Neural progenitor cell (in vitro differentiated cells): ENCODE data around the gene XKR8. TPM values are rescaled to one million over a fixed set of nuclear protein-coding genes. Genes with fewer than 3 reads are reported as not detected.

Experiments
- DNase-seq: peaks from one replicate; pipeline ENCODE4 v3.0.0-alpha.2; 2016; ENCODE audit warnings: low spot score
- H2AFZ ChIP-seq: fragments of 200-600 bp; sonication (generic); replicated peaks from 2 replicates; pipeline ENCODE4 v1.6.1; 2016; ENCODE audit warnings: antibody characterized with exemption
- H3F3A ChIP-seq: fragments of 200-600 bp; sonication (generic); 2 replicates; pipeline ENCODE4 v1.6.1; 2016; ENCODE audit warnings: antibody characterized with exemption, low read depth
- H3K27ac ChIP-seq: fragments of 200-600 bp; sonication (generic); 2 replicates; pipeline ENCODE4 v1.5.1; 2016; ENCODE audit warnings: mild to moderate bottlenecking
- H3K27me3 ChIP-seq: fragments of 200-600 bp; sonication (generic); 2 replicates; pipeline ENCODE4 v1.6.1; 2016; ENCODE audit warnings: mild to moderate bottlenecking, moderate library complexity
- H3K36me3 ChIP-seq: fragments of 200-600 bp; sonication (generic); 2 replicates; pipeline ENCODE4 v1.5.1; 2016
- H3K4me1 ChIP-seq: fragments of 200-600 bp; sonication (generic); 2 replicates; pipeline ENCODE4 v1.6.1; 2016; ENCODE audit warnings: mixed run types
- H3K4me2 ChIP-seq: fragments of 200-600 bp; sonication (generic); 2 replicates; pipeline ENCODE4 v1.6.1; 2016
- H3K4me3 ChIP-seq: fragments of 200-600 bp; sonication (generic); 2 replicates; pipeline ENCODE4 v1.5.1; 2016
- H3K79me2 ChIP-seq: fragments of 200-600 bp; sonication (generic); 2 replicates; pipeline ENCODE4 v1.6.1; 2016; ENCODE audit warnings: low read depth
- H3K9ac ChIP-seq: fragments of 200-600 bp; sonication (generic); 2 replicates; pipeline ENCODE4 v1.6.1; 2016
- H3K9me3 ChIP-seq: fragments of 200-600 bp; sonication (generic); 2 replicates; pipeline ENCODE4 v1.5.1; 2016; ENCODE audit warnings: low read depth
- H4K20me1 ChIP-seq: fragments of 200-600 bp; sonication (generic); 2 replicates; pipeline ENCODE4 v1.6.1; 2016; ENCODE audit warnings: low read depth
- H3K27ac Mint-ChIP-seq: 3 replicates; pipeline ENCODE4 v1.8.0; 2021; ENCODE audit warnings: mixed read lengths
- H3K27me3 Mint-ChIP-seq: 2 replicates; pipeline ENCODE4 v1.8.0; 2022; ENCODE audit warnings: low read depth, mild to moderate bottlenecking, inconsistent platforms, moderate library complexity, mixed read lengths; ENCODE audit not compliant: insufficient read depth
- H3K36me3 Mint-ChIP-seq: 3 replicates; pipeline ENCODE4 v1.8.0; 2021; ENCODE audit warnings: mixed read lengths
- H3K4me1 Mint-ChIP-seq: 3 replicates; pipeline ENCODE4 v1.8.0; 2021; ENCODE audit warnings: mixed read lengths
- H3K4me3 Mint-ChIP-seq: 3 replicates; pipeline ENCODE4 v1.8.0; 2021; ENCODE audit warnings: mild to moderate bottlenecking, moderate library complexity, mixed read lengths
- H3K9me3 Mint-ChIP-seq: 3 replicates; pipeline ENCODE4 v1.8.0; 2020; ENCODE audit warnings: mixed read lengths
- CTCF ChIP-seq: fragments of 200-600 bp; sonication (generic); IDR thresholded peaks from 2 replicates; pipeline ENCODE4 v1.5.1; 2017; ENCODE audit warnings: antibody characterized with exemption, mild to moderate bottlenecking
- EZH2 ChIP-seq: fragments of 200-600 bp; sonication (generic); IDR thresholded peaks from 2 replicates; pipeline ENCODE4 v1.6.1; 2017; ENCODE audit warnings: antibody characterized with exemption, mild to moderate bottlenecking, moderate library complexity
- EZH2phosphoT487 ChIP-seq: fragments of 200-600 bp; sonication (generic); IDR thresholded peaks from 2 replicates; pipeline ENCODE4 v1.6.1; 2017; ENCODE audit warnings: antibody characterized with exemption
- total RNA-seq: library from RNA; depleted of rRNA; stranded (reverse); fragments of >200 nt; gene quantifications from 2 replicates; pipeline ENCODE4 v1.2.3, GENCODE V29; 2015; ENCODE audit warnings: low replicate concordance

The XKR8 gene
- total RNA-seq, 1 donor from 2014 or later: 4.3 TPM

GRCh38 chr1:27940297-27940696 lies 19.5 kb upstream of the XKR8 start:
- Mint-ChIP-seq H3K4me3 (no peak overlapping the region), H3K9me3 (no peaks in the 10 kb centered on the region), H3K4me1 (peaks cover 7% of the 10 kb centered on the region), H3K36me3 (no peaks in the 10 kb centered on the region), H3K27ac (no peak overlapping the region), H3K27me3 (peaks cover 13% of the 10 kb centered on the region)
- no peaks in the 10 kb centered on the region for H4K20me1 ChIP-seq
- TF ChIP-seq CTCF (peak; percentile 53), EZH2phosphoT487 (no peak)
- no peak overlapping the region for H3K4me2 ChIP-seq
- no peak overlapping the region for H3K27ac ChIP-seq
- H3K4me1 ChIP-seq: peaks cover 16% of the 10 kb centered on the region
- peak; percentile 63 for DNase-seq
- H3K27me3 ChIP-seq: peaks cover 12% of the 10 kb centered on the region
- H3K4me3 ChIP-seq: no peak overlapping the region
- H2AFZ ChIP-seq: no peak overlapping the region
- H3K36me3 ChIP-seq: no peaks in the 10 kb centered on the region
- H3K9me3 ChIP-seq: no peaks in the 10 kb centered on the region
- H3K9ac ChIP-seq: no peak overlapping the region
- peaks cover 21% of the 10 kb centered on the region for H3F3A ChIP-seq
- H3K79me2 ChIP-seq: no peaks in the 10 kb centered on the region

GRCh38 chr1:27940870-27941560 lies 18.8 kb upstream of the XKR8 start:
- no peaks in the 10 kb centered on the region for H3K9me3 ChIP-seq
- peaks cover 2% of the 10 kb centered on the region for H3K4me1 Mint-ChIP-seq
- peaks cover 11% of the 10 kb centered on the region for H3K4me1 ChIP-seq
- peaks cover 4% of the 10 kb centered on the region for H3K27me3 ChIP-seq
- TF ChIP-seq EZH2phosphoT487 (no peak), CTCF (no peak), EZH2 (no peak)
- H3K27ac ChIP-seq: no peak overlapping the region
- no peaks in the 10 kb centered on the region for H3K36me3 ChIP-seq
- no peak for DNase-seq
- no peak overlapping the region for H3K4me3 Mint-ChIP-seq
- H3K27me3 Mint-ChIP-seq: peaks cover 6% of the 10 kb centered on the region
- H2AFZ ChIP-seq: no peak overlapping the region
- H3K4me3 ChIP-seq: no peak overlapping the region
- H4K20me1 ChIP-seq: no peaks in the 10 kb centered on the region
- no peaks in the 10 kb centered on the region for H3K9me3 Mint-ChIP-seq
- H3K36me3 Mint-ChIP-seq: no peaks in the 10 kb centered on the region
- H3F3A ChIP-seq: peaks cover 17% of the 10 kb centered on the region
- no peak overlapping the region for H3K4me2 ChIP-seq
- H3K9ac ChIP-seq: no peak overlapping the region
- no peaks in the 10 kb centered on the region for H3K79me2 ChIP-seq
- no peak overlapping the region for H3K27ac Mint-ChIP-seq

GRCh38 chr1:27941671-27942540 lies 17.9 kb upstream of the XKR8 start:
- H3K4me1 Mint-ChIP-seq: peaks cover 2% of the 10 kb centered on the region
- no peaks in the 10 kb centered on the region for H3K27me3 ChIP-seq
- H3K79me2 ChIP-seq: no peaks in the 10 kb centered on the region
- H3K9me3 ChIP-seq: no peaks in the 10 kb centered on the region
- H3K27ac Mint-ChIP-seq: no peak overlapping the region
- H3F3A ChIP-seq: peaks cover 13% of the 10 kb centered on the region
- peaks cover 10% of the 10 kb centered on the region for H3K4me1 ChIP-seq
- no peak overlapping the region for H3K4me2 ChIP-seq
- no peaks in the 10 kb centered on the region for H3K36me3 Mint-ChIP-seq
- no peaks in the 10 kb centered on the region for H3K9me3 Mint-ChIP-seq
- no peaks in the 10 kb centered on the region for H4K20me1 ChIP-seq
- DNase-seq: no peak
- no peak overlapping the region for H3K27ac ChIP-seq
- no peak overlapping the region for H3K4me3 ChIP-seq
- no peaks in the 10 kb centered on the region for H3K36me3 ChIP-seq
- H3K27me3 Mint-ChIP-seq: peaks cover 5% of the 10 kb centered on the region
- H3K9ac ChIP-seq: no peak overlapping the region
- H2AFZ ChIP-seq: no peak overlapping the region
- TF ChIP-seq EZH2 (no peak), EZH2phosphoT487 (no peak), CTCF (no peak)
- H3K4me3 Mint-ChIP-seq: no peak overlapping the region
